Nephron (organoid): ENCODE data around the gene THOC7.

ENCODE experiments used
- H3K27ac Mint-ChIP-seq, 3 experiments: 2 replicates each; pipeline ENCODE4 v1.8.0; 2020; ENCODE audit warnings: mixed read lengths in 3 of 3, mild to moderate bottlenecking in 2 of 3, moderate library complexity in 1 of 3
- H3K27me3 Mint-ChIP-seq: 2 replicates; pipeline ENCODE4 v1.8.0; 2021; ENCODE audit warnings: low read depth, mild to moderate bottlenecking, moderate library complexity, mixed read lengths
- H3K36me3 Mint-ChIP-seq: 2 replicates; pipeline ENCODE4 v1.8.0; 2020; ENCODE audit warnings: low read depth, mixed read lengths
- H3K4me1 Mint-ChIP-seq: 2 replicates; pipeline ENCODE4 v1.8.0; 2020; ENCODE audit warnings: mixed read lengths
- H3K4me3 Mint-ChIP-seq, 3 experiments: 2 replicates each; pipeline ENCODE4 v1.8.0; 2020; ENCODE audit warnings: mild to moderate bottlenecking in 3 of 3, mixed read lengths in 3 of 3, moderate library complexity in 2 of 3
- H3K9me3 Mint-ChIP-seq: 2 replicates; pipeline ENCODE4 v1.8.0; 2020; ENCODE audit warnings: mixed read lengths
- TF ChIP-seq, protein P1 (sequence below), 3 experiments: fragments of 200-600 bp; sonication (generic); IDR thresholded peaks; one replicate each; pipeline ENCODE4 v1.5.0; 2021; ENCODE audit warnings: antibody characterized with exemption in 3 of 3; ENCODE audit not compliant: unreplicated experiment in 3 of 3

The THOC7 gene

DNA sequence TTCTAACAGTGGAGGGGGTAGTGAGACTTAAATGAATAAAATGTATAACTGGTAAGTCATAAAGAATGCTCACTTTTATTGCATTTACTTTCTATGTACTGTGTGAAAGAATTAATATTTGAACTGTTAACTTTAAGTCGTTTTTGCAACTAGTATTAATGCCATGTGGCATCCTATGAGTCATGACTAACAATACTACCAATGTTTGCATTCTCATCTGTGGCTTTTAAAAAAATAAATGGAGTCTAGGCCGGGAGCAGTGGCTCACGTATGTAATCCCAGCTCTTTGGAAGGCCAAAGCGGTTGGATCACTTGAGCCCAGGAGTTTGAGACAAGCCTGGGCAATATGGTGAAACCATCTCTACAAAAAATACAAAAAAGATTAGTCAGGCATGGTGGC lies 39.3 kb downstream of the THOC7 start:
- H3K27ac Mint-ChIP-seq: no peak overlapping the region

DNA sequence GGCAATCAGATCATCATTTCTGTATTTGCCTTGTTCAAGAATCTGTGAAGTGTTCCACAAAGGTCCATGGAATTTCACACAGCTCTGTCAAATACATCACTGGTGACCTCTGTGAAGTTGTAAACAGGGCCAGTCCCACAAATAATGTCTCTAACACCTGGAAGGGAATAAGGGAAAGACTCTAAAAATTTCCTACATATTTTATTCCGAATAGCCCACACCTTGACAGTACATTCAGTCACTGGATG lies 44.5 kb downstream of the THOC7 start, which contains the start of gene C3orf49:
C3orf49 (plus strand) TSS at position 149 of the 248 bp plus-strand sequence. CDS start 173 bp downstream, outside the sequence.
- H3K4me3 Mint-ChIP-seq: no peak within 1 kb of the TSS
- H3K27ac Mint-ChIP-seq: no peak within 1 kb of the TSS
- H3K36me3 Mint-ChIP-seq: no peaks in the 10 kb centered on the region
- no peaks in the 10 kb centered on the region for H3K9me3 Mint-ChIP-seq
- peaks cover 5% of the 10 kb centered on the region for H3K27me3 Mint-ChIP-seq
- no peaks in the 10 kb centered on the region for H3K4me1 Mint-ChIP-seq
- TF ChIP-seq, protein P1, sequence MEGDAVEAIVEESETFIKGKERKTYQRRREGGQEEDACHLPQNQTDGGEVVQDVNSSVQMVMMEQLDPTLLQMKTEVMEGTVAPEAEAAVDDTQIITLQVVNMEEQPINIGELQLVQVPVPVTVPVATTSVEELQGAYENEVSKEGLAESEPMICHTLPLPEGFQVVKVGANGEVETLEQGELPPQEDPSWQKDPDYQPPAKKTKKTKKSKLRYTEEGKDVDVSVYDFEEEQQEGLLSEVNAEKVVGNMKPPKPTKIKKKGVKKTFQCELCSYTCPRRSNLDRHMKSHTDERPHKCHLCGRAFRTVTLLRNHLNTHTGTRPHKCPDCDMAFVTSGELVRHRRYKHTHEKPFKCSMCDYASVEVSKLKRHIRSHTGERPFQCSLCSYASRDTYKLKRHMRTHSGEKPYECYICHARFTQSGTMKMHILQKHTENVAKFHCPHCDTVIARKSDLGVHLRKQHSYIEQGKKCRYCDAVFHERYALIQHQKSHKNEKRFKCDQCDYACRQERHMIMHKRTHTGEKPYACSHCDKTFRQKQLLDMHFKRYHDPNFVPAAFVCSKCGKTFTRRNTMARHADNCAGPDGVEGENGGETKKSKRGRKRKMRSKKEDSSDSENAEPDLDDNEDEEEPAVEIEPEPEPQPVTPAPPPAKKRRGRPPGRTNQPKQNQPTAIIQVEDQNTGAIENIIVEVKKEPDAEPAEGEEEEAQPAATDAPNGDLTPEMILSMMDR (IDR thresholded peaks at IDR 0.05; ENCODE audit: unreplicated experiment in 3 of 3): no peak

More for the DNA sequence above, 39.3 kb downstream of the THOC7 start:
- peaks cover 19% of the 10 kb centered on the region for H3K36me3 Mint-ChIP-seq
- no peaks in the 10 kb centered on the region for H3K4me1 Mint-ChIP-seq
- H3K27me3 Mint-ChIP-seq: no peaks in the 10 kb centered on the region
- no peak overlapping the region for H3K4me3 Mint-ChIP-seq
- TF ChIP-seq, protein P1 (IDR thresholded peaks at IDR 0.05; ENCODE audit: unreplicated experiment in 3 of 3): no peak
- H3K9me3 Mint-ChIP-seq: no peaks in the 10 kb centered on the region

DNA sequence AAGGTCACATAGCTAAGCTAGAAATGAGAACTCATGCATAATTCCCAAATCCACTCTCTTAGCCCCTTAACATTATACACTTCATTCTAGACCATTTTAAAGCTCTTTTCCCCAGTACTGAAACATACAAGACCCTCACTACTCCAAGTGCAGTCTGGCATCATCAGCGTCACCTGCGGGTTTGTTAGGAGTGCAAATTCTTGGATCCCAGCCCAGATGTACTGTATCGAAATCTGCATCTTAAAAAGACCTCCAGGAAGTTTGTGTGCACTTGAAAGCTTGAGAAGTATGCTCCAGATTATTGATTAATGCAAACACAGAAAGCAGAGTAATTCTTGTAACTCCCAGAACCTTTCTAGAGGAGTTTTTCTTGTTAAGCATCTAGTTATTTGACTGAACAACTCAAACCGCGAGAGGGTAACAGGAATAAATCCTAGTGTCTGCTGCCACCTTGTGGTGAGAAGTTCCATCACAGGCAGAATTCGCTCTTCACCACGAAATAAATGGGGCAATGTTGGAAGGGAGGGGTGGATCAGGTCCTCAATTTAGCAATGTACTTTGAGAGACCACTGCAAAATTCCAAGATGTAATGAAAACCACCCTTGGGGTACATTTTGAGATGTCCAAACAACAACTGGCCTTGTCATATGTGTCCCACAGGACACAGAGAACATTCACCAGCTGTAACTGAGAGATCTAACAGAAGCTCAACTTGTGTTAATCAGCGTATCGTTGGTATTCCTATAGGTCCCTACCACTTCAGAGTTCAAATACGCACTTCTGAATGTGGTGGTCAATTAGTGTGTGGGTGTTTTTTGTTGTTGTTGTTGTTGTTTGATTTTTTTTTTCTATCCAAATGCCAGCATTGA lies 45.1 kb downstream of the THOC7 start:
- Mint-ChIP-seq H3K27me3 (peaks cover 5% of the 10 kb centered on the region), H3K9me3 (no peaks in the 10 kb centered on the region), H3K4me1 (peaks cover 2% of the 10 kb centered on the region), H3K27ac (no peak overlapping the region), H3K36me3 (no peaks in the 10 kb centered on the region), H3K4me3 (no peak overlapping the region)
- TF ChIP-seq, protein P1 (IDR thresholded peaks at IDR 0.05; ENCODE audit: unreplicated experiment in 3 of 3): peak; percentile 83 to 87 (median 84)

DNA sequence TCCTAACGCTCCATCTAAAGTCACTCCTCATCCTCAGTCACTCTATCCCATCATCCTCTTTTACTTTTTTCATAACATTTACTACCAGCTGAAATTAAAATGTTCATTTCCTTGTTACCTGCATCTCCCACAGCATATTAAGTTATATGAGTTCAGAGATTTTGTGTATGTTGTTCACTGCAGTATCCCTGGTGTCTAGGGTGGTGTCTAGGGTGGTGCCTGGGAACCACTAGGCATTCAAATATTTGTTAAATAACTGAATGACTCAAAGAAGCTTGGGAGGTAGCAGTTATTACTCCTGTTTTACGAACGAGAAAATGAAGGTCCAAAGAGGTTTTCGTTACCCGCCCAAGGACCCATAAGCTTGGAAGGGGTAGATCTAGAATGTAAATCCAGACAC lies 46.4 kb downstream of the THOC7 start:
- peaks cover 5% of the 10 kb centered on the region for H3K4me1 Mint-ChIP-seq
- no peak overlapping the region for H3K27ac Mint-ChIP-seq
- H3K36me3 Mint-ChIP-seq: no peaks in the 10 kb centered on the region
- no peak overlapping the region for H3K4me3 Mint-ChIP-seq
- TF ChIP-seq, protein P1 (IDR thresholded peaks at IDR 0.05; ENCODE audit: unreplicated experiment in 3 of 3): no peak
- H3K9me3 Mint-ChIP-seq: no peaks in the 10 kb centered on the region
- peaks cover 5% of the 10 kb centered on the region for H3K27me3 Mint-ChIP-seq

DNA sequence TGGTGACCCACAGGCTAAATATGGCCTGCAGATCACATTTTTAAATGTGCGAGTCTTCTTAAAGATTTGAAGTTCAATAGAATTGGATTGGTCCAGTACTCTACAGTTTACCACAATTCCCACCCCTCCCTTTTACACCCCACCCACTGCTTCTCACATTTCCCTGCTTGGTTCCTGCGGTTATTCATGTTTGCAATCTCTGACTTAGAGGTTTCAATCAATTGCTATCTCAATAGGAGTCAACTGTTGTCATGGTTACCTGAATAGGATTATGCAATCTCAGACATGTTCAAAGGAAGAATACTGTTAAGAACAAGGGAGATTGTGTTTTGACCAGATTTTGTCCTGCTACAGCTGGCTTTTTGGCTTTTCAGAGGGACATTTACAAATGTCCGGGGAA lies 49.4 kb downstream of the THOC7 start:
- no peak overlapping the region for H3K4me3 Mint-ChIP-seq
- no peaks in the 10 kb centered on the region for H3K9me3 Mint-ChIP-seq
- no peaks in the 10 kb centered on the region for H3K36me3 Mint-ChIP-seq
- peaks cover 5% of the 10 kb centered on the region for H3K4me1 Mint-ChIP-seq
- H3K27ac Mint-ChIP-seq: no peak overlapping the region
- TF ChIP-seq, protein P1 (IDR thresholded peaks at IDR 0.05; ENCODE audit: unreplicated experiment in 3 of 3): no peak
- H3K27me3 Mint-ChIP-seq: peaks cover 5% of the 10 kb centered on the region

DNA sequence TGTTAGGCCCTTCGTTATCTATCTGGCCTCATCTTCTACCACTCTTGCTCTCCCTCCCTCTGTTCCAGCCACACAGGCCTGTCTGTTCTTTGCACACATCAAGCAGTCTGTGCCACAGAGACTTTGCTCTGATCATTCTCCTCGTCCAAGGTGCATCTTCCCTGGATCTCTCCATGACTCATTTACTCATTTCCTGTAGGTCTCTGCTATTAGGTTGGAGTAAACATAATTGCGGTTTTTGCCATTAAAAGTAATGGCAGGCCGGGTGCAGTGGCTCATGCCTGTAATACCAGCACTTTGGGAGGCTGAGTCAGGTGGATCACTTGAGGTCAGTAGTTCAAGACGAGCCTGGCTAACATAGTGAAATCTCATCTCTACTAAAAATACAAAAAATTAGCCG lies 54.0 kb downstream of the THOC7 start:
- Mint-ChIP-seq H3K27ac (no peak overlapping the region), H3K36me3 (no peaks in the 10 kb centered on the region), H3K4me3 (no peak overlapping the region), H3K27me3 (no peaks in the 10 kb centered on the region), H3K9me3 (no peaks in the 10 kb centered on the region), H3K4me1 (peaks cover 5% of the 10 kb centered on the region)
- TF ChIP-seq, protein P1 (IDR thresholded peaks at IDR 0.05; ENCODE audit: unreplicated experiment in 3 of 3): no peak
